ENCODE results near the gene ORAI2.

Gene ORAI2

DNA sequence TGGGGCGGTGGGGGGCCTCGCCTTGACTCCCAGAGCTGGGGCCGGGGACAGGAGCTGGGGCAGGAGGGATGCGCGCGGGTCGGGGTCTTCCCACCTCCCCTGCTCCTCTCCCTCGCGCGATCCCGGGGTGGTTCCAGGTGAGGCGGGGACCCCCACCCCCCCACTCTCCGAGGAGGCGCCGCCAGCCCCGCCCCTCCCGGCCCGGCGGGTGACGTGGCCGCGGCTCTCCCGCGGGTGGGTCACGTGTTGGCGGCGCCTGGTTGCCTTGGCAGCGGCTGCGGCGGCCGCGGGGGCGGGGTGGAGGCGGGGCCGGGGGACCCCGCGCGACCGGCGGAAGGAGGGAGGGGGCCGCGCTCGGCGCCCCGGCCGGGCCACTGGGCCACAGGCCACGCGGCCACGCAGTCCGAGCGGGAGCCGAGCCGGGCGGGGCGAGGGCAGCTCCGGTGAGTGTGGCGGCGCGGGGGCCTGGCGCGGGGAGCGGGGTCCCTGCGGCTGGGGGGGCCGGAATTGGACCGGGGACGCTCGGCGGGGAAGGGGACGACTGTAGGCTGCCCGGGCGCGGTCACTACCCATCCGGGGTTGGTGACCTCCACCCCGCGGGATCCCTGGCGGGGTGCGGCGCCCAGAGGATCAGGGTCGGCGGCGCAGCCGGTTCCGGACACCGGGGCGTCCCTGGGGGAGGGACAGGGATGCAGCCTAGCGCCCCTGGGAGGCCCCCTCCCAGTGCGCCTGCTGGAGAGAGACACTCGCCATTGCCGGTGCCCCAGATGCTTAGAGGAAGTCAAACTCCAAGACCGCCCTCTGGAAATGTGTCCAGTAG is at the start of gene ORAI2:
Gene ORAI2, plus strand, starts transcription at position 357 of the 820 bp plus-strand sequence. CDS start 5,382 bp downstream, outside the sequence.
- FAIRE-seq (no peak), DNase-seq (ENCODE audit: insufficient read length, low spot score) (peak; percentile 80)
- TF ChIP-seq, protein P1, sequence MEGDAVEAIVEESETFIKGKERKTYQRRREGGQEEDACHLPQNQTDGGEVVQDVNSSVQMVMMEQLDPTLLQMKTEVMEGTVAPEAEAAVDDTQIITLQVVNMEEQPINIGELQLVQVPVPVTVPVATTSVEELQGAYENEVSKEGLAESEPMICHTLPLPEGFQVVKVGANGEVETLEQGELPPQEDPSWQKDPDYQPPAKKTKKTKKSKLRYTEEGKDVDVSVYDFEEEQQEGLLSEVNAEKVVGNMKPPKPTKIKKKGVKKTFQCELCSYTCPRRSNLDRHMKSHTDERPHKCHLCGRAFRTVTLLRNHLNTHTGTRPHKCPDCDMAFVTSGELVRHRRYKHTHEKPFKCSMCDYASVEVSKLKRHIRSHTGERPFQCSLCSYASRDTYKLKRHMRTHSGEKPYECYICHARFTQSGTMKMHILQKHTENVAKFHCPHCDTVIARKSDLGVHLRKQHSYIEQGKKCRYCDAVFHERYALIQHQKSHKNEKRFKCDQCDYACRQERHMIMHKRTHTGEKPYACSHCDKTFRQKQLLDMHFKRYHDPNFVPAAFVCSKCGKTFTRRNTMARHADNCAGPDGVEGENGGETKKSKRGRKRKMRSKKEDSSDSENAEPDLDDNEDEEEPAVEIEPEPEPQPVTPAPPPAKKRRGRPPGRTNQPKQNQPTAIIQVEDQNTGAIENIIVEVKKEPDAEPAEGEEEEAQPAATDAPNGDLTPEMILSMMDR (IDR thresholded peaks at IDR 0.05; ENCODE audit: insufficient read depth, missing control alignments): no peak

DNA sequence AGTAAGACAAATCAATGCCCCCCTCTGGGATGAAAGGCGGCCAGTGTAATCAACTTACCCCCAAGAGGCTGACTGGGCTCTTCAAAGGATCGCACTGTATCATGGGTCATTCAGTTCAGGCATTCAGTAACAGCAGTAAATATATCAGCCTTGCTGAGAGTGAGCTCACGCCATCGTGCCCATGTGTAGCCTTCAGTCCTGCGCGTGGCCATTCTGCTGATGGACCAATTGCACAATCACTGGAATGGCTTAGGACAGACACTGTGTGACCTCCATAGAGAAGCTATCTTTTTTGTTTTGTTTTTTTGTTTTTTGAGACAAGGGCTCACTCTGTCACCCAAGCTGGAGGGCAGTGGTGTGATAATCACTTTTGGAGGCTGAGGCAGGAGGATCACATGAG is 46.3 kb upstream of the ORAI2 start:
- DNase-seq (ENCODE audit: insufficient read length, low spot score) (no peak), FAIRE-seq (no peak)
- TF ChIP-seq, protein P1 (IDR thresholded peaks at IDR 0.05; ENCODE audit: insufficient read depth, missing control alignments): no peak

DNA sequence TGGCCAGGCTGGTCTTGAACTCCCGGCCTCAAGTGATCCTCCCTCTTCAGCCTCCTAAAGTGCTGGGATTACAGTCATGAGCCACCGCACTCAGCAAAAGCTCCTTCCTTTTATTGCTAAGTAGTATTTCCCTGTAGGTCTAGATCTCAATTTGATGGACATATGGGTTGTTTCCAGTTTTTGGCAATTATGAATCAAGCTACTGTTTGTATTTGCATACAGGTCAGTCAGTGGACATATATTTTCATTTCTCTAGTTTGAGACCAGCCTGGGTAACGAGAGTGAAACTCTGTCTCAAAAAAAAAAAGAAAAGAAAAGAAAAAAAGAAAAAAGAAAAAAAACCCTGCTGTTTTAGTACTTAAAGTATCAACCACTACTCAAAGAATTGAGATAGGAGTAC is 43.6 kb upstream of the ORAI2 start:
- FAIRE-seq (no peak), DNase-seq (ENCODE audit: insufficient read length, low spot score) (no peak)
- TF ChIP-seq, protein P1 (IDR thresholded peaks at IDR 0.05; ENCODE audit: insufficient read depth, missing control alignments): no peak

DNA sequence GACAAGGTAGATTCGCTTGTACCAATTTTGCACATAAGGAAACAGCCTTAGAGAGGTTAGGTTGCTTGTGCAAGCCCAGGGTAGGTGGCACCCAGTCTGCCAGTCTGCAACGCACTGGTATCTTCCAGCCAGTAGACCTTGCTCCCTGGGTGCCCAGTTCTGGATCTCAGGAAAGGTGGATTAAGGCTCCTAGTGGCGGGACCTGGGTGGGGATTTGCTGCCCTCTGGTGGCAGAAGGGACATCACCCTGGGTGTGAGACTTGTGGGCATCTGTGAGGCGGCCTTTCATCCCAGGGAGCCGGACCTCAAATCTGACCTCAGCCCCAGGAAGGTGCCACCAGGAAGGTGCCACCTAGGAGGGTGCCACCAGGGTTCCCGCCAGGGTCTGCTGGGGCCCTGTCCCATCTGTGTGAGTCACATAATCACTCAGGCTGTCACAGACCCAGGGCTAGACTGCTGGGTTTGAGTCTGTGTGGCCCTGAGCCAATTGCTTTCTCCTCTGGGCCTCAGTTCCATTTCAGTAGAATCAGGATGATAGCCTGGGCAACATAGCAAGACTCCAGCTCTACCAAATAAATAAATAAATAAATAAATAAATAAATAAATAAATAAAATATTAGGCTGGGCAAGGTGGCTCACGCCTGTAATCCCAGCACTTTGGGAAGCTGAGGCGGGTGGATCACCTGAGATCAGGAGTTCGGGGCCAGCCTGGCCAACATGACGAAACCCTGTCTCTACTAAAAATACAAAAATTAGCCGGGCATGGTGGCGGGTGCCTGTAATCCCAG is 42.5 kb upstream of the ORAI2 start:
- FAIRE-seq (no peak), DNase-seq (ENCODE audit: insufficient read length, low spot score) (peak; percentile 57)
- TF ChIP-seq, protein P1 (IDR thresholded peaks at IDR 0.05; ENCODE audit: insufficient read depth, missing control alignments): peak; percentile 93

DNA sequence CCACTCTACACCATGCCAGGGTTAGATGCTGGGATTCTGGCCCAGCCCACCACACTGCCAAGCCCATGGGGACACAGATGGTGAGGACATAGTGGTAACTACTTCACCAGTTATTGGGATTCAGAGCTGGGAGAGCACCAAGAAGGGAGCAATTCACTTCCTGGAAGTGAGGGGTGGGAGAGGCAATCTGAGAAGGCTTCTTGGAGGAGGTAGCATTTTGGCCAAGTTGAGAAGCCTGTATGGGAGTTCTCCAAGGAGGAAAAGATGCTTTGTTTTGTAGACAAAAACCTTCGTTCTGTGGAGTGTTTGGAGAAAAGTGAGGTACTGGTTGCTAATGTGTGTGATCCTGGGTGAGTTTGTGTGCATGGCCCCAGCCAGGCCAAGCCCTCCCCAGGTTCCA is 41.0 kb upstream of the ORAI2 start:
- DNase-seq (ENCODE audit: insufficient read length, low spot score): no peak
- FAIRE-seq: no peak
- TF ChIP-seq, protein P1 (IDR thresholded peaks at IDR 0.05; ENCODE audit: insufficient read depth, missing control alignments): no peak

DNA sequence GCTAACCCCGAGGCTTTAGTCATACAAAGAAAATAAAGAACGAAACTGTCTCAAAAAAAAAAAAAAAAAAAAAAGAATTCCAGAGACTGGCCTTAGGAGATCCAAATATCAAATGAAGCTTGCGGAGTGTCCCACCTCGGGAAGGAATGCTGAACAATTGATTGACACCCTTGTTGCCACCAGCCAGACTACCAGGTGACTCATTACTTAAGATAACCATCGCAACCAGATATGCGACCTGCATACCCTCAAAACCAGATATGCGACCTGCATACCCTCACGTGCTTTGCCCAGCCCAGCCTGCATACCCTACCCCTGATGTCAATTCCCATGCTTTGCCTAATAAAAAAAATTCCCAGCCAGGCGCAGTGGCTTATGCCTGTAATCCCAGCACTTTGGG is 39.9 kb upstream of the ORAI2 start:
- no peak for FAIRE-seq
- DNase-seq (ENCODE audit: insufficient read length, low spot score): no peak
- TF ChIP-seq, protein P1 (IDR thresholded peaks at IDR 0.05; ENCODE audit: insufficient read depth, missing control alignments): no peak

DNA sequence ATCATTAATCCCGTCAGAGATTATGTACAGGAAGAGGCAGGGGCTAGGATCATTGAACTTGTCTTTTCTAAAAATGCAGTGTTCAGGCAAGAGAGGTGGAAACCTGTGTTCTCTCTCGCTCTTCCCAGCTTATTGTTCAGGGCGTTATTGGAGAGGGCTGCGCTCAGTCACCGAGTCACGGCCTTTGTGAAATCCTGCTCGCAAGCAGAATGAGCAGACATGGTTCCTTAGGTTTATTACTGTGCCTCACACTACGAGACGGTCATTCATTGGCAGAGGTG is 37.8 kb upstream of the ORAI2 start:
- TF ChIP-seq, protein P1 (IDR thresholded peaks at IDR 0.05; ENCODE audit: insufficient read depth, missing control alignments): no peak
- FAIRE-seq (no peak), DNase-seq (ENCODE audit: insufficient read length, low spot score) (no peak)

All from D721Med (cell line).